Testis (tissue), 2 donors: ENCODE results near the gene DNAH17.

ENCODE experiments used
- POLR2A ChIP-seq: fragments of 450-650 bp; IDR thresholded peaks from one replicate; pipeline ENCODE4 v1.6.1; 2017; ENCODE audit warnings: antibody characterized with exemption, mild to moderate bottlenecking, moderate library complexity
- TF ChIP-seq, protein P1 (sequence below), 3 experiments: fragments of 450-650 bp in 2 of 3; fragments of 200-600 bp in 1 of 3; sonication (generic) in 1 of 3; IDR thresholded peaks; one replicate each; pipeline ENCODE4 v1.5.1; 2016 to 2019; ENCODE audit warnings: antibody characterized with exemption in 3 of 3, mild to moderate bottlenecking in 2 of 3, moderate library complexity in 1 of 3

DNA sequence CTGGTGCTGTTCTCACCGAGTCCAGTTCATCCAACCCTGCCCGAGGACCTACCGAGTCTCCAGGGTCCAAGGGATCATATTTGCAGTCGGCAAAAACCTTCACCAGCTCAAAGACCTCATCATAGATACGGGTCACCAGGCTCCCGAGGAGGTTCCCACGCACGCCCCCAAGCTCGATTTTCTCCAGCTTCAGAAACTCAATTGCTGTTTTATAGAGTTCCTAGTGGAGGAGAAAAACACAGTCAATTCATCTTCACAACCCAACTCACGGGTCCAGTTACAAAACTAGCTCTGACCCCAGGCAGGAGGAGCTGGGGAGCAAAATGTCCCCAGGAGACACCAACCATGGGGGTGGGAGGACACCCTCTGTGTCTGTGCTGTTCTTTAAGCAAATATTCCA lies 10.2 kb downstream of the DNAH17 start:
- TF ChIP-seq, protein P1, sequence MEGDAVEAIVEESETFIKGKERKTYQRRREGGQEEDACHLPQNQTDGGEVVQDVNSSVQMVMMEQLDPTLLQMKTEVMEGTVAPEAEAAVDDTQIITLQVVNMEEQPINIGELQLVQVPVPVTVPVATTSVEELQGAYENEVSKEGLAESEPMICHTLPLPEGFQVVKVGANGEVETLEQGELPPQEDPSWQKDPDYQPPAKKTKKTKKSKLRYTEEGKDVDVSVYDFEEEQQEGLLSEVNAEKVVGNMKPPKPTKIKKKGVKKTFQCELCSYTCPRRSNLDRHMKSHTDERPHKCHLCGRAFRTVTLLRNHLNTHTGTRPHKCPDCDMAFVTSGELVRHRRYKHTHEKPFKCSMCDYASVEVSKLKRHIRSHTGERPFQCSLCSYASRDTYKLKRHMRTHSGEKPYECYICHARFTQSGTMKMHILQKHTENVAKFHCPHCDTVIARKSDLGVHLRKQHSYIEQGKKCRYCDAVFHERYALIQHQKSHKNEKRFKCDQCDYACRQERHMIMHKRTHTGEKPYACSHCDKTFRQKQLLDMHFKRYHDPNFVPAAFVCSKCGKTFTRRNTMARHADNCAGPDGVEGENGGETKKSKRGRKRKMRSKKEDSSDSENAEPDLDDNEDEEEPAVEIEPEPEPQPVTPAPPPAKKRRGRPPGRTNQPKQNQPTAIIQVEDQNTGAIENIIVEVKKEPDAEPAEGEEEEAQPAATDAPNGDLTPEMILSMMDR (IDR thresholded peaks at IDR 0.05) = no peak
- no peak for TF ChIP-seq POLR2A
